IMR-90 (cell line): ENCODE results near the gene DPP10. TPM values are rescaled to one million over a fixed set of nuclear protein-coding genes. Genes with fewer than 3 reads are reported as not detected.

Experiments used
- ATAC-seq: fragments of 200-7000 bp; cut with Tn5 transposase; 2 replicates; pipeline ENCODE4 v1.9.1; 2020; ENCODE audit warnings: low read depth, mild to moderate bottlenecking, moderate library complexity
- BruUV-seq: library from RNA; stranded (reverse); fragments of 400-500 nt; replicated peaks from 2 replicates; lab custom pipeline; 2021; lab: Mats Ljungman, UMichigan
- CTCF ChIA-PET: fragments of 300-600 bp; formaldehyde crosslinking; extraction: SDS; loops from one replicate; lab custom pipeline; 2021; ENCODE audit warnings: antibody characterized with exemption; lab: Yijun Ruan, JAX
- POLR2A ChIA-PET: fragments of 300-600 bp; sonication (Branson Sonifier 250); formaldehyde crosslinking; loops from one replicate; lab custom pipeline; 2022; ENCODE audit warnings: antibody characterized with exemption; ENCODE audit not compliant: unreplicated experiment; lab: Charles Lee
- DNase-seq: peaks from one replicate; pipeline ENCODE4 v3.0.0; 2013
- H2AFZ ChIP-seq: replicated peaks from 2 replicates; pipeline ENCODE3; 2013; ENCODE audit warnings: low read length, mild to moderate bottlenecking; ENCODE audit not compliant: poor library complexity
- H2AK5ac ChIP-seq: 2 replicates; pipeline ENCODE4 v1.6.1; 2013; ENCODE audit warnings: low read depth, low read length, inconsistent platforms
- H2AK9ac ChIP-seq: replicated peaks from 2 replicates; pipeline ENCODE3; 2013; ENCODE audit warnings: mild to moderate bottlenecking, low read depth, low read length, moderate library complexity; ENCODE audit not compliant: poor library complexity
- H2BK120ac ChIP-seq: 2 replicates; pipeline ENCODE4 v1.6.1; 2013; ENCODE audit warnings: low read depth, low read length, inconsistent platforms
- H2BK15ac ChIP-seq: 3 replicates; pipeline ENCODE4 v1.6.1; 2013; ENCODE audit warnings: low read depth, low read length, inconsistent platforms
- H2BK20ac ChIP-seq: 2 replicates; pipeline ENCODE4 v1.6.1; 2013; ENCODE audit warnings: low read depth, mild to moderate bottlenecking, inconsistent platforms, low read length, moderate library complexity
- H2BK5ac ChIP-seq: 2 replicates; pipeline ENCODE4 v1.6.1; 2013; ENCODE audit warnings: mild to moderate bottlenecking, low read depth, low read length, inconsistent platforms; ENCODE audit not compliant: poor library complexity, severe bottlenecking
- H3K14ac ChIP-seq: replicated peaks from 2 replicates; pipeline ENCODE4 v1.6.1; 2013; ENCODE audit warnings: low read depth, low read length, inconsistent platforms
- H3K18ac ChIP-seq: 2 replicates; pipeline ENCODE4 v1.6.1; 2013; ENCODE audit warnings: low read depth, low read length, control low read depth
- H3K23ac ChIP-seq: 2 replicates; pipeline ENCODE4 v1.6.1; 2013; ENCODE audit warnings: low read depth, low read length, inconsistent platforms
- H3K27ac ChIP-seq: 2 replicates; pipeline ENCODE4 v1.5.1; 2013; ENCODE audit warnings: mild to moderate bottlenecking, control low read depth, low read length; ENCODE audit not compliant: insufficient read depth
- H3K27me3 ChIP-seq: 2 replicates; pipeline ENCODE4 v1.6.1; 2013; ENCODE audit warnings: low read length; ENCODE audit not compliant: control insufficient read depth, insufficient read depth
- H3K36me3 ChIP-seq: 2 replicates; pipeline ENCODE4 v1.6.1; 2013; ENCODE audit warnings: low read length, mixed read lengths; ENCODE audit not compliant: control insufficient read depth, insufficient read depth
- H3K4ac ChIP-seq: 2 replicates; pipeline ENCODE4 v1.6.1; 2013; ENCODE audit warnings: low read depth, low read length, inconsistent platforms
- H3K4me1 ChIP-seq: 2 replicates; pipeline ENCODE4 v1.6.1; 2013; ENCODE audit warnings: low read length, mixed read lengths; ENCODE audit not compliant: control insufficient read depth, insufficient read depth
- H3K4me2 ChIP-seq: 2 replicates; pipeline ENCODE4 v1.6.1; 2013; ENCODE audit warnings: low read depth, mild to moderate bottlenecking, control low read depth, low read length, moderate library complexity
- H3K4me3 ChIP-seq: 2 replicates; pipeline ENCODE4 v1.5.1; 2013; ENCODE audit warnings: low read depth, mild to moderate bottlenecking, control low read depth, low read length, moderate library complexity; ENCODE audit not compliant: insufficient read depth
- H3K56ac ChIP-seq: 2 replicates; pipeline ENCODE4 v1.6.1; 2013; ENCODE audit warnings: low read length, inconsistent platforms; ENCODE audit not compliant: insufficient read depth; ENCODE audit errors: extremely low read depth
- H3K79me1 ChIP-seq, 2 experiments: 2 replicates each; pipeline ENCODE4 v1.6.1; 2013; ENCODE audit warnings: low read length in 2 of 2, inconsistent platforms in 1 of 2, low read depth in 1 of 2
- H3K9ac ChIP-seq: 2 replicates; pipeline ENCODE4 v1.6.1; 2013; ENCODE audit warnings: low read depth, low read length, control low read depth
- H3K9me1 ChIP-seq: 2 replicates; pipeline ENCODE4 v1.6.1; 2013; ENCODE audit warnings: low read length, inconsistent platforms; ENCODE audit not compliant: insufficient read depth
- H3K9me3 ChIP-seq: 2 replicates; pipeline ENCODE4 v1.6.1; 2013; ENCODE audit warnings: low read length; ENCODE audit not compliant: control insufficient read depth, insufficient read depth
- H4K20me1 ChIP-seq: 2 replicates; pipeline ENCODE4 v1.6.1; 2013; ENCODE audit warnings: low read length, inconsistent platforms; ENCODE audit not compliant: insufficient read depth
- H4K5ac ChIP-seq: 2 replicates; pipeline ENCODE4 v1.6.1; 2013; ENCODE audit warnings: mild to moderate bottlenecking, low read depth, low read length, control low read depth
- H4K8ac ChIP-seq, 2 experiments: 2 replicates each; pipeline ENCODE4 v1.6.1; 2013; ENCODE audit warnings: low read depth in 2 of 2, low read length in 2 of 2, control low read depth in 1 of 2, inconsistent platforms in 1 of 2
- H4K91ac ChIP-seq: 2 replicates; pipeline ENCODE4 v1.6.1; 2013; ENCODE audit warnings: low read depth, low read length, inconsistent platforms; ENCODE audit not compliant: insufficient read depth
- CEBPB ChIP-seq: IDR thresholded peaks from 2 replicates; pipeline ENCODE4 v1.6.1; 2012; ENCODE audit warnings: low read depth, low read length, improper control_type of control experiment
- CHD1 ChIP-seq: IDR thresholded peaks from 2 replicates; pipeline ENCODE4 v1.6.1; 2012; ENCODE audit warnings: low read depth, low read length, improper control_type of control experiment
- CTCF ChIP-seq: conservative IDR thresholded peaks from 2 replicates; pipeline ENCODE4 v1.5.1; 2012; ENCODE audit warnings: mild to moderate bottlenecking, low read depth, low read length, improper control_type of control experiment
- FOS ChIP-seq: fragments of 150-350 bp; IDR thresholded peaks from 2 replicates; pipeline ENCODE4 v1.6.1; 2016; ENCODE audit warnings: low read depth, low read length
- MAFK ChIP-seq: IDR thresholded peaks from 2 replicates; pipeline ENCODE4 v1.6.1; 2012; ENCODE audit warnings: low read depth, low read length, improper control_type of control experiment
- MXI1 ChIP-seq: IDR thresholded peaks from 2 replicates; pipeline ENCODE4 v1.6.1; 2012; ENCODE audit warnings: low read depth, mild to moderate bottlenecking, low read length, moderate library complexity, borderline replicate concordance
- RAD21 ChIP-seq: IDR thresholded peaks from 2 replicates; pipeline ENCODE4 v1.6.1; 2012; ENCODE audit warnings: low read length, improper control_type of control experiment
- USF2 ChIP-seq: fragments of 150-350 bp; IDR thresholded peaks from 2 replicates; pipeline ENCODE4 v1.6.1; 2017; ENCODE audit warnings: mild to moderate bottlenecking, antibody characterized with exemption, low read length, low read depth
- WGBS, 2 experiments: methylation state at CpG; one replicate each; pipeline versions ENCODE4 v1.1.5 to v1.1.7; 2013; ENCODE audit warnings: missing lambda C conversion rate in 2 of 2; ENCODE audit not compliant: insufficient read length in 1 of 2; ENCODE audit errors: extremely low coverage in 2 of 2; 5-methylcytosine and 5-hydroxymethylcytosine counted together
- dilution Hi-C: fragments of 300-500 bp; cut with HindIII; formaldehyde crosslinking; loops from one replicate; pipeline ENCODE4 v1.14.3; 2018; ENCODE audit warnings: low sequenced_read_pairs; ENCODE audit not compliant: unreplicated experiment
- in situ Hi-C: fragments of 300-500 bp; cut with MboI; formaldehyde crosslinking; loops from 3 replicates; pipeline ENCODE4 v1.14.3; 2019; ENCODE audit warnings: low sequenced_read_pairs, inconsistent platforms, mixed read lengths
- intact Hi-C: fragments of 100-400 bp; cut with micrococcal nuclease; formaldehyde crosslinking; loops from 2 replicates; pipeline ENCODE4 v1.10.0; 2022
- polyA plus RNA-seq, 3 experiments: library from polyadenylated mRNA; depleted of rRNA; stranded (reverse); fragments of >200 nt; gene quantifications; 2 replicates each; pipeline ENCODE4 v1.2.3, GENCODE V29; 2012; ENCODE audit warnings: low replicate concordance in 1 of 3
- total RNA-seq: library from RNA; depleted of rRNA; stranded (reverse); fragments of >200 nt; gene quantifications from 2 replicates; pipeline ENCODE4 v1.2.3, GENCODE V29; 2012

The DPP10 gene
- total and polyA plus RNA-seq, 2 of the 4 experiments (the other 2 are of a cell fraction) = not detected

- Histone ChIP-seq H3K79me1 (no peaks in the 10 kb centered on the region), H3K9ac (no peak overlapping the region), H3K36me3 (no peaks in the 10 kb centered on the region), H3K4me2 (no peak overlapping the region), H2AK5ac (no peak overlapping the region), H3K56ac (no peak overlapping the region), H3K4ac (no peak overlapping the region), H2BK15ac (no peak overlapping the region), H2BK120ac (no peak overlapping the region), H3K9me3 (peaks cover 1% of the 10 kb centered on the region; the same call in 1 of the 2 replicates), H4K20me1 (no peaks in the 10 kb centered on the region), H3K23ac (no peak overlapping the region), H2BK5ac (no peak overlapping the region), H3K9me1 (no peaks in the 10 kb centered on the region), H4K5ac (no peak overlapping the region), H3K18ac (no peak overlapping the region), H2AK9ac (no peak overlapping the region), H2AFZ (no peak overlapping the region), H3K27me3 (no peaks in the 10 kb centered on the region), H3K4me1 (no peaks in the 10 kb centered on the region), H3K27ac (no peak overlapping the region), H4K8ac (no peak overlapping the region), H4K91ac (no peak overlapping the region), H3K14ac (no peak overlapping the region), H2BK20ac (no peak overlapping the region), H3K4me3 (no peak overlapping the region)
- DNase-seq = no peak
- TF ChIP-seq MXI1 (no peak), CEBPB (no peak), CHD1 (no peak), MAFK (no peak), FOS (no peak), RAD21 (no peak), USF2 (no peak), CTCF (no peak)
- ChIA-PET CTCF (no interaction called here), POLR2A (no interaction called here)
- ATAC-seq = no peak
- intact Hi-C loops = no loop called here
- in situ Hi-C loops = no loop called here
- no CpG with 5 or more reads among the region's 1 CpG for WGBS, 2 experiments
- no TSS peak for BruUV-seq
- dilution Hi-C loops = no loop called here
These were observed 341.6 kb downstream of the DPP10 start for GRCh38 chr2:114784046-114784445.
